ENCODE data around the gene ZDHHC1. TPM values are rescaled to one million over a fixed set of nuclear protein-coding genes. Genes with fewer than 3 reads are reported as not detected.

The ZDHHC1 gene
- total RNA-seq, 4 donors from 2014 or later, result 11.6 to 27.5 (median 20.8) TPM

GRCh38 chr16:67446968-67447507 is 30.8 kb upstream of the ZDHHC1 start:
- H3K27ac ChIP-seq (replicated peaks in 1 of 4), result peak overlapping the region; percentile 33 to 44 (median 38)
- DNase-seq (ENCODE audit: extremely low spot score), result no peak
- WGBS, result 54% methylated on average over 7 of the region's 8 CpGs
- intact Hi-C loops (cut with DNase I), result no loop called here
- peaks cover 87 to 98% (median 94%) of the 10 kb centered on the region in 4 donors for H3K4me1 ChIP-seq
- H3K4me3 ChIP-seq, result no peak overlapping the region
- H3K27me3 ChIP-seq, result no peaks in the 10 kb centered on the region
- no peaks in the 10 kb centered on the region for H3K9me3 ChIP-seq
- no peak for TF ChIP-seq CTCF (IDR thresholded peaks at IDR 0.05)
- H3K36me3 ChIP-seq, result peaks cover 0 to 79% (median 41%) of the 10 kb centered on the region in 4 donors

- Histone ChIP-seq H3K9me3 (no peaks in the 10 kb centered on the region), H3K4me1 (peaks cover 86 to 98% (median 96%) of the 10 kb centered on the region in 4 donors), H3K27ac (replicated peaks in 1 of 4) (peak overlapping the region; percentile 15 to 43 (median 34)), H3K27me3 (no peaks in the 10 kb centered on the region), H3K4me3 (no peak overlapping the region), H3K36me3 (peaks cover 0 to 79% (median 35%) of the 10 kb centered on the region in 4 donors)
- intact Hi-C loops (cut with DNase I), result no loop called here
- WGBS, result 71% methylated on average over 9 of the region's 12 CpGs
- DNase-seq (ENCODE audit: extremely low spot score), result no peak
- TF ChIP-seq CTCF (IDR thresholded peaks at IDR 0.05) (no peak), POLR2AphosphoS5 (IDR thresholded peaks at IDR 0.05) (no peak), EP300 (IDR thresholded peaks at IDR 0.05) (no peak), POLR2A (IDR thresholded peaks at IDR 0.05; ENCODE audit: low read depth) (no peak)
Measured at GRCh38 chr16:67445913-67446907, 29.9 kb upstream of the ZDHHC1 start.

GRCh38 chr16:67445441-67445912 is 29.2 kb upstream of the ZDHHC1 start:
- intact Hi-C loops (cut with DNase I), result no loop called here
- H3K9me3 ChIP-seq, result no peaks in the 10 kb centered on the region
- 50% methylated on average over 3 of the region's 3 CpGs for WGBS
- DNase-seq (ENCODE audit: extremely low spot score), result no peak
- peak overlapping the region in 2 of 4 donors; percentile 20 to 33 for H3K27ac ChIP-seq (replicated peaks in 1 of 4)
- no peak for TF ChIP-seq POLR2AphosphoS5 (IDR thresholded peaks at IDR 0.05)
- no peak for TF ChIP-seq EP300 (IDR thresholded peaks at IDR 0.05)
- no peak for TF ChIP-seq CTCF (IDR thresholded peaks at IDR 0.05)
- no peak for TF ChIP-seq POLR2A (IDR thresholded peaks at IDR 0.05; ENCODE audit: low read depth)
- peaks cover 81 to 98% (median 89%) of the 10 kb centered on the region in 4 donors for H3K4me1 ChIP-seq
- peaks cover 0 to 79% (median 33%) of the 10 kb centered on the region in 4 donors for H3K36me3 ChIP-seq
- H3K27me3 ChIP-seq, result no peaks in the 10 kb centered on the region
- H3K4me3 ChIP-seq, result no peak overlapping the region

- H3K36me3 ChIP-seq, result peaks cover 0 to 80% (median 35%) of the 10 kb centered on the region in 4 donors
- H3K4me3 ChIP-seq, result no peak overlapping the region
- 93% methylated on average over 7 of the region's 7 CpGs for WGBS
- TF ChIP-seq CTCF (IDR thresholded peaks at IDR 0.05) (no peak), POLR2A (IDR thresholded peaks at IDR 0.05; ENCODE audit: low read depth) (no peak), POLR2AphosphoS5 (IDR thresholded peaks at IDR 0.05) (no peak), EP300 (IDR thresholded peaks at IDR 0.05) (no peak)
- H3K4me1 ChIP-seq, result peaks cover 78 to 94% (median 85%) of the 10 kb centered on the region in 4 donors
- intact Hi-C loops (cut with DNase I), result no loop called here
- DNase-seq (ENCODE audit: extremely low spot score), result no peak
- H3K9me3 ChIP-seq, result no peaks in the 10 kb centered on the region
- H3K27me3 ChIP-seq, result no peaks in the 10 kb centered on the region
- H3K27ac ChIP-seq (replicated peaks in 1 of 4), result peak overlapping the region in 1 of 4 donors; percentile 20
Measured at GRCh38 chr16:67445126-67445426, 28.8 kb upstream of the ZDHHC1 start.
